Gastroesophageal sphincter (tissue), 4 donors: ENCODE data around the gene DHRS7C. TPM values are rescaled to one million over a fixed set of nuclear protein-coding genes. Genes with fewer than 3 reads are reported as not detected.

Source experiments
- ATAC-seq: fragments of 150-250 bp; one replicate; pipeline ENCODE4 v1.9.1; 2016; ENCODE audit warnings: mild to moderate bottlenecking, moderate library complexity
- H3K27ac ChIP-seq, 4 donors: fragments of 200-600 bp; sonication (generic) in 3 of 4; 1 replicate in 3 of 4; 2 replicates in 1 of 4; pipeline ENCODE4 v1.5.1; 2016 to 2019
- H3K27me3 ChIP-seq: fragments of 200-600 bp; sonication (generic); one replicate; pipeline ENCODE4 v1.5.1; 2019
- H3K36me3 ChIP-seq, 2 donors: fragments of 200-600 bp; sonication (generic); one replicate each; pipeline ENCODE4 v1.5.1; 2019; ENCODE audit warnings: control low read depth in 1 of 2
- H3K4me1 ChIP-seq, 3 donors: fragments of 200-600 bp; sonication (generic); 1 replicate in 2 of 3; 2 replicates in 1 of 3; pipeline ENCODE4 v1.5.1; 2016 to 2019; ENCODE audit warnings: control low read depth in 2 of 3
- H3K4me3 ChIP-seq, 2 donors: fragments of 200-600 bp; sonication (generic); one replicate each; pipeline ENCODE4 v1.5.1; 2019; ENCODE audit warnings: mild to moderate bottlenecking in 1 of 2, moderate library complexity in 1 of 2
- H3K9me3 ChIP-seq, 3 donors: fragments of 200-600 bp; sonication (generic); one replicate each; pipeline ENCODE4 v1.5.1; 2017 to 2019; ENCODE audit warnings: control low read depth in 2 of 3
- CTCF ChIP-seq, 4 experiments: fragments of 200-600 bp in 2 of 4; fragments of 450-650 bp in 2 of 4; sonication (generic) in 1 of 4; IDR thresholded peaks; one replicate each; pipeline ENCODE4 v1.5.1; 2017 to 2019; ENCODE audit warnings: antibody characterized with exemption in 4 of 4, mild to moderate bottlenecking in 2 of 4, moderate library complexity in 2 of 4
- EP300 ChIP-seq: sonication (generic); formaldehyde crosslinking; IDR thresholded peaks from one replicate; pipeline ENCODE4 v1.6.1; 2017; ENCODE audit warnings: antibody characterized with exemption, mild to moderate bottlenecking
- POLR2A ChIP-seq, 2 donors: fragments of 450-650 bp; IDR thresholded peaks; one replicate each; pipeline ENCODE4 v1.6.1; 2017; ENCODE audit warnings: antibody characterized with exemption in 2 of 2, mild to moderate bottlenecking in 2 of 2, moderate library complexity in 1 of 2
- POLR2AphosphoS5 ChIP-seq: sonication (generic); formaldehyde crosslinking; IDR thresholded peaks from one replicate; pipeline ENCODE4 v1.6.1; 2017; ENCODE audit warnings: antibody characterized with exemption
- WGBS, 2 donors: methylation state at CpG; one replicate each; pipeline ENCODE4 v1.1.5; 2018; ENCODE audit warnings: low coverage in 1 of 2; 5-methylcytosine and 5-hydroxymethylcytosine counted together
- total RNA-seq, 4 donors: library from RNA; depleted of rRNA; stranded (reverse); fragments of >200 nt; gene quantifications; one replicate each; pipeline ENCODE4 v1.1.0, GENCODE V29; 2016

Gene DHRS7C
- total RNA-seq, 4 donors from 2014 or later: not detected

GRCh38 chr17:9816472-9816871, 25.1 kb upstream of the DHRS7C start:
- no peak for ATAC-seq
- H3K4me3 ChIP-seq: no peak overlapping the region
- H3K36me3 ChIP-seq: no peaks in the 10 kb centered on the region
- no peak overlapping the region for H3K27ac ChIP-seq
- H3K4me1 ChIP-seq: peaks cover 0 to 14% (median 0%) of the 10 kb centered on the region in 3 donors
- H3K9me3 ChIP-seq: no peaks in the 10 kb centered on the region
- WGBS, 2 donors: 61 to 80% methylated on average over 1 to 2 of the region's 10 CpGs
- TF ChIP-seq EP300: no peak
- no peak for TF ChIP-seq POLR2A (IDR thresholded peaks at IDR 0.05)
- TF ChIP-seq POLR2AphosphoS5: no peak
- no peak for TF ChIP-seq CTCF (IDR thresholded peaks at IDR 0.05)
- no peaks in the 10 kb centered on the region for H3K27me3 ChIP-seq

- no peak for ATAC-seq
- no peak for TF ChIP-seq POLR2A (IDR thresholded peaks at IDR 0.05)
- TF ChIP-seq CTCF (IDR thresholded peaks at IDR 0.05): no peak
- no peak for TF ChIP-seq POLR2AphosphoS5
- TF ChIP-seq EP300: no peak
- 63 to 80% methylated on average over 11 to 14 of the region's 14 CpGs for WGBS, 2 donors
Observed at GRCh38 chr17:9814337-9814945, 23.0 kb upstream of the DHRS7C start.

GRCh38 chr17:9813166-9813565, 21.8 kb upstream of the DHRS7C start:
- H3K4me3 ChIP-seq: no peak overlapping the region
- no peaks in the 10 kb centered on the region for H3K4me1 ChIP-seq
- H3K27ac ChIP-seq: no peak overlapping the region
- TF ChIP-seq EP300 (no peak), CTCF (IDR thresholded peaks at IDR 0.05) (no peak), POLR2A (IDR thresholded peaks at IDR 0.05) (no peak), POLR2AphosphoS5 (no peak)
- WGBS, 2 donors: 65 to 80% methylated on average over 2 to 6 of the region's 9 CpGs
- no peaks in the 10 kb centered on the region for H3K27me3 ChIP-seq
- no peak for ATAC-seq
- H3K36me3 ChIP-seq: no peaks in the 10 kb centered on the region
- H3K9me3 ChIP-seq: no peaks in the 10 kb centered on the region

More at GRCh38 chr17:9814337-9814945, 23.0 kb upstream of the DHRS7C start:
- no peaks in the 10 kb centered on the region for H3K36me3 ChIP-seq
- H3K27ac ChIP-seq: no peak overlapping the region
- H3K27me3 ChIP-seq: no peaks in the 10 kb centered on the region
- no peak overlapping the region for H3K4me3 ChIP-seq
- H3K9me3 ChIP-seq: no peaks in the 10 kb centered on the region
- no peaks in the 10 kb centered on the region for H3K4me1 ChIP-seq

- WGBS, 2 donors: 60% methylated on average over 7 of the region's 11 CpGs; no CpG with 5 or more reads in 1 of the 2 donors
- ATAC-seq: no peak
Observed at GRCh38 chr17:9811537-9811936, 20.1 kb upstream of the DHRS7C start.

More at GRCh38 chr17:9811537-9811936, 20.1 kb upstream of the DHRS7C start:
- H3K4me3 ChIP-seq: no peak overlapping the region
- H3K27me3 ChIP-seq: no peaks in the 10 kb centered on the region
- H3K4me1 ChIP-seq: no peaks in the 10 kb centered on the region
- TF ChIP-seq EP300: no peak
- TF ChIP-seq CTCF (IDR thresholded peaks at IDR 0.05): no peak
- no peak for TF ChIP-seq POLR2AphosphoS5
- TF ChIP-seq POLR2A (IDR thresholded peaks at IDR 0.05): no peak
- H3K27ac ChIP-seq: no peak overlapping the region
- H3K36me3 ChIP-seq: no peaks in the 10 kb centered on the region
- no peaks in the 10 kb centered on the region for H3K9me3 ChIP-seq
